GM18511 (cell line): ENCODE data around the gene FLNB.

Experiments
- ATAC-seq: cut with Tn5 transposase; IDR thresholded peaks from one replicate; pipeline ENCODE4 v1.9.1; 2021; ENCODE audit warnings: mild to moderate bottlenecking, moderate library complexity; ENCODE audit not compliant: unreplicated experiment

The FLNB gene

GRCh38 chr3:58008141-58009025, at the start of gene FLNB:
Gene FLNB (plus strand): TSS chr3:58008422. CDS start chr3:58008565, 143 bp downstream.
- peak; percentile 66 for ATAC-seq

DNA sequence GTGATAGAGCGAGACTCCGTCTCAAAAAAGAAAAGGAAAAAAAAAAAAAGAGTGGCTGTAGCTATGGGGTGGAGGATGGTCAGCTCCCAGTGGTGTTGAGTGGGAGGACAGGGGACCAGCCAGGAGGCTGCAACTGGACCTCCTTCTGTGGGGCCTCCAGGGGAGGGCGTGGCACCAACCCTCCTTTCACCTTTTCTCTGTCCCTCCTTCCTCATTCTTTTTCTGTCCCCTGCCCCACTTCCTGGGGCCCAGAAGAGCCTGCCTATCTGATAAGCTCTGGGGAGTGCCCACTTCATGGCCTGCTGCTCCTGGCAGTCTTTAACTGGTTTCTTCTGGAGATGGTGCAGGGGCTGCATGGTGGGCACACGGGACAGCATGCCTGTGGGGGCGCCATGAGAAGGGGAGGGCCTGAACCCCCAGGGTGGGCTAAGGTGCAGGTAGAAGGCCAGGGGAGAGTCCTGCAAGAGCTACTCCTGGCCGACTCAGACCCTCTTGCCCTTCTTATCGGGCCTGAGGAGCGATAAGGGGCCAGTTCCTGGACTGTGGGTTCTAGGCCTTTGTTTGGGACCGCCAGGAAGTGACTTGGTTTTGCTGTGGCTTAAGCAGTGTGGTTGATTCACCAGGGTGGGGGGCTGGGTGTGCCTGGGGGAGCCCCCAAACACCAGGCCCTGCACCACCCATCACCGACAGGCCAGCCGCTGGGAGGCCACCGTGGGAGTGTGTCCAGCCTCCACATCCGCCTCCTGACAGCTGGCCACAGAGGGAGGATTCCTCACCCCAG, 49.4 kb upstream of the FLNB start:
- peak; percentile 49 for ATAC-seq

DNA sequence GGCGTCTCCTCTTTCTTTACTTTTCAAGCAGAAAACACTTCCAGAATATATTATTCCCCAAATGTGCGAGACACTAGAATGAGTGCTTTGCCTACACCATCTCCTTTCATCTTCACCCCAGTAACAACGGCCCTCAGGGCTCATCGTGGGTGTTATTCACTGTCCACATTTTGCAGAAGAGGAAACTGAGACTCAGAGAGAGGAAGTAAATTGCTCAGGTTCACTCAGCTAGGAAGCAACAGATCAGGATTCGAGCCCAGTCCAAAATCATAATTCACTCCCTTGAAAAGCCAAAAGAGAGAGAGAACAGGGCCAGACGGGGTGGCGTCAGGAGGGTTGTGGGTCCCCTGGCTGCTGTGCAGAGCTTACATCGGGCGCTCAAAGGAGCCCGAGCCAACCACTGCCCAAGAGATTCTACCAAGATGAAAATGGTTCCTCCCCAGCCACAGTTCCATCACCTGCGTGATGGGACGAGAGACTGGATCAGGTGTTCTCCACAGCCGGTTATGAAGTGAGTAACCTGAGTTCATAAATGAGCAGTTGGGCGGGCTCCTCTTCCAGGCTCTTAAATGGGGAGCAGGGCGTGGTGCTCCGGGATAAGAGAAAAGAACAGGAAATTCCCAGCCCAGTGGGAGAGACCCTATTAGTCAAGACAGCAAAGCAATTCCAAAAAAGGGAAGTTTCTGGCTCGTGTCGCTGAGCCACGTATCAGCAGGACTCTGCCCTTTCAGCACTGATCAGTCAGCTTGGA, 48.6 kb upstream of the FLNB start:
- peak; percentile 57 for ATAC-seq

- ATAC-seq: no peak
Measured at GRCh38 chr3:57960174-57960505, 48.1 kb upstream of the FLNB start.

GRCh38 chr3:57961177-57961827, 46.9 kb upstream of the FLNB start:
- no peak for ATAC-seq

- no peak for ATAC-seq
Measured at GRCh38 chr3:57961828-57962447, 46.3 kb upstream of the FLNB start.

- ATAC-seq: no peak
Measured at GRCh38 chr3:57962448-57962834, 45.8 kb upstream of the FLNB start.

- ATAC-seq: no peak
Measured at GRCh38 chr3:57963811-57964346, 44.3 kb upstream of the FLNB start.

GRCh38 chr3:57966829-57967228, 41.4 kb upstream of the FLNB start:
- no peak for ATAC-seq

DNA sequence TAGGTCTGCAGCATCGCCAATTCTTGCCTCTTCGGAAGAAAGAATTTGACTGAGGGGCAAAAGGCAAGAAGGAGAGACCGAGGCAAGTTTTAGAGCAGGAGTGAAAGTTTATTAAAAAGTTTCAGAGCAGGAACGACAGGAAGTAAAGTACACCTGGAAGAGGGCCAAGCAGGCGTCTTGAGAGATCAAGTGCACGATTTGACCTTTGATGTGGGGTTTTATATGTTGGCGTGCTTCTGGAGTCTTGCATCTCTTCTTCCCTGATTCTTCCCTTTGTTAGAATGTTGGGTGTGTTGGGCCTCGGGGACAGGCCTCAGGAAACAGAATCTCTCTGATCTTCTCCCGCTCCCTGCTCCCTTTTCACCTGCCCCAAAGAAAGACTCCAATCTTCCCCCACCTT, 40.6 kb upstream of the FLNB start:
- ATAC-seq: no peak

GRCh38 chr3:57968501-57968900, 39.7 kb upstream of the FLNB start:
- ATAC-seq: no peak

DNA sequence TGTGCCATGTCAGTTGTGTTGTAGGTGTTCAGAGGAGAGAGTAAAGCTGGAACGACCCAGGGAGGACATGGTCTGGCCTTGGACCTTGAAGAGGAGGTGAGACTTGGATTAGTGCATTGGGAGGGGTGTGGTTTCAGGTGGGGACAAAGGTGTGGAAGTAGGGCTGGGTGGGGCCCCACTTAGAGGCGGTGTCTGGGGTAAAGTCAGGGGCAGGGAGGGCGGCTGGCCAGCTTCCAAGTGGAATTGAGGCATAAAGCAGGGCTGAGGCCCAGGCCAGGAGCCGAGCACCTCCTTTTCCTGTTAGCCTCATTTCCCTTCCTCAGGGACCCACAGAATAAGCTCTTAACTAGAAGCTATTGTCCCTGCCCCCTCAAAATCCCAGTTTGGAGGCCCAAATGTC, 36.2 kb upstream of the FLNB start:
- ATAC-seq: no peak

DNA sequence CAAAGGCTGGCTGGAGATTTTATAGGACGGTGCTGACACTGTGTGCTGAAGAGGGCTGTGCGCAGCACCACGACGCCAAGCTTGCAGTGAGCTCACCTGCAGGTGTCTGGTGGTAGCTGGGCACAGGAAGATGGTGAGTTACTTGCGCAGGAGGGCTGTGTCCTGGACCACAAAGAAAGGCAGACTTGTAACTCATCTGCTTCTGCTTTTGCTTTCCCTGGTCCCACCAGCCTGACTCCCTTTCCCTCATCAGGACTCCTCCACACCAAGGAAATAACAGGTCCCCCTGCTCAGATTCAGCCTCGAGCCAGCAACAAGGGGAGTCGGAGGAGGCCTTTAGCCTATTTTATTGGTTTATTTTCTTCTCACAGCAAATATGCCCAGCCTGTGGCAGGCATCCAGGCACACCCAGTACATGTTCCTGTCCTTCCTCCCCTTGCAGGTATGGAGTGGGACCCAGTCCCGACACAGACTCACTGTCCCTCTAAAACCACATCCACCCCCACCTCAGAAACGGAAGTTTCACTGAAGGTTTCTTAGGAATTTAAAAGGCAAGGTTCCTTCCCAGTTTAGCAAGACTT, 35.6 kb upstream of the FLNB start:
- ATAC-seq: no peak

DNA sequence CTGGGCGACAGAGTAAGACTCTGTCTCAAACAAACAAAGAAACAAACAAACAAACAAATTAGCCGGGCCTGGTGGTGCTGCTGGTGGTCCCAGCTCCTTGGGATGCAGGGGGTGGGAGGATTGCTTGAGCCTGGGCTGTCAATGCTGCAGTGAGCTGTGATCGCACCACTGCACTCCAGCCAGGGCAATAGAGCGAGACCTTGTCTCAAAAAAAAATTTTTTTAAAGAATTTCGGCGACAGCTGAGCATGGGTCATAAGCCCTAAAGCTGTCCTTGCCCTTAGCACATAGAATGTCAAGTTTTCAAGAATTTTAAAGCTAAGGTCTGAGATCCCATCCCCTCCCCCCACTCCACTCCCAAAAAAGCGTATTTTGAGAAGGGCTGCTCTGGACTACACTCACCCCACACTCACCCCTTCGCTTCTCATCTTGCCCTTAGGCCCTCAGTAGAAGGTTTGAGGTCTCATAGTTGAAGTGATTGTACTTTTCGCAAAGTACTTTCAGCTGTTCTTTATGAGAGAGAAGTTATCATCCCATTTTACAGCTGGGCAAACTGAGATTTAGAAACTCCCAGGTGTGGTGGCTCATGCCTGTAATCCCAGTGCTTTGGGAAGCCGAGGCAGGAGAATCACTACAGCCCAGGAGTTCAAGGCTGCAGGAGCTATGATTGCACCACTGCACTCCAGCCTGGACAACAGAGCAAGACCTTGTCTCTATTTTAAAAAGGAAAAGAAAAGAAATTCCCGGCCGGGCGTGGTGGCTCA, 34.3 kb upstream of the FLNB start:
- no peak for ATAC-seq

GRCh38 chr3:57974796-57975388, 33.3 kb upstream of the FLNB start:
- ATAC-seq: no peak

GRCh38 chr3:57977818-57978235, 30.4 kb upstream of the FLNB start:
- ATAC-seq: no peak

DNA sequence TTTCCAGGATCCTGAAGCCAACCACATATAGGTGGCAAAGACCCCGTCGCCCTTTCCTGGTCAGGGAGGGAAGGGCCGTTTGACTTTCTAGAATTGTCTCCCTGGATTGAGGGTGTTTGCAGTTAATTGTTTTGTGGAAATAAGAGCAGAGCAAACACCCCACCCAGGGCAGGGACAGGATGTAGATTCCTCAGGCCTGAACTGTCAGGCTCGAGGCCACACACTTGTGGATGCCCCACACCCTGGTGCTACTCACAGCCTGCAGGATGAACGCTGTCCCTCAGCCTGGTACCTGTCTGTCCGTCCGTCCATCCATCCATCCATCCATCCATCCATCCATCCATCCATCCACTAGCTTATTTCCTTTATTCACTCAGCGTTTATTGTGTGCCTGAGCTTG, 29.9 kb upstream of the FLNB start:
- ATAC-seq: no peak

GRCh38 chr3:57980416-57980815, 27.8 kb upstream of the FLNB start:
- no peak for ATAC-seq
